ENCODE measurements around the gene CAPRIN1.
"Not testable (repeated sequence)": the region's sequence is repeated elsewhere in the genome, so short reads cannot be mapped to it uniquely, and the experiment has no call there.

CAPRIN1 gene

DNA sequence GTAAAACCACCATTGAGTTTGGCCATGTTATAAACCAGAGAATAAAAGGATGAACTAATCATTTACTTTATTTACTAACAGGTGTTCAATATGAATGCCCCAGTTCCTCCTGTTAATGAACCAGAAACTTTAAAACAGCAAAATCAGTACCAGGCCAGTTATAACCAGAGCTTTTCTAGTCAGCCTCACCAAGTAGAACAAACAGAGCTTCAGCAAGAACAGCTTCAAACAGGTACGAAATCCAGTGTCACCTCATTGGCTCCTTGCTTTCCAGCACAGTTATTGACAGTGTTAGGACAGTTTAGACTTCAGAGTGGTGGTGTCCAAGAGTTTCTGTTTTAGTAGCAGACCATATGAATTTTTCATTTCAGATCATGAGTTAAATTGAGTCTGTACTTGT is 40.3 kb downstream of the CAPRIN1 start:
- DNase-seq (ENCODE audit: low read depth), result no peak

DNA sequence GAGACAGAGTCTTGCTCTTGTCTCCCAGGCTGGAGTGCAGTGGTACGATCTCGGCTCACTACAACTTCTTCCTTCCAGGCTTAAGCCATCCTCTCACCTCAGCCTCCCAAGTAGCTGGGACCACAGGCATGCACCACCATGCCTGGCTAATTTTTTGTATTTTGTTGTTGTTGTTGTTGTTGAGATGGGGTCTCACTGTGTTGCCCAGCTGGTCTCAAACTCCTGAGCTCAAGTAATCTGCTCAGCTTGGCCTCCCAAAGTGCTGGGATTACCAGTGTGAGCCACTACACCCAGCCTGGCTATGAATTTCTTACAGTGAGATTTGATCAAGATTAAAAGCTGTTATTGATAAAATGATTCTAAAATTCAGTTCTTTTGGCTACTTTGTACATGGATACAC is 43.4 kb downstream of the CAPRIN1 start:
- DNase-seq (ENCODE audit: low read depth), result not testable (repeated sequence)

DNA sequence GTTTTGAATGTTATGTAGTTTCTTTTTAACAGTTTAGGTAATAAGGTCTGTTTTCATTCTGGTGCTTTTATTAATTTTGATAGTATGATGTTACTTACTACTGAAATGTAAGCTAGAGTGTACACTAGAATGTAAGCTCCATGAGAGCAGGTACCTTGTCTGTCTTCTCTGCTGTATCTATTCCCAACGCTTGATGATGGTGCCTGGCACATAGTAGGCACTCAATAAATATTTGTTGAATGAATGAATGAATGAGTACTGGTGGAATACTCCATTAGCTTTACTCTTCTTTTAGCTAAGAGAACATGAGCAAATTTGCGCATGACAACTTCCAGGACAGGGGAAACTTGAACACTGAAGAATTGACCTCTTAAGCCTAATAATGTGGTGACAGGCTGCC is 47.3 kb downstream of the CAPRIN1 start:
- DNase-seq (ENCODE audit: low read depth), result no peak

DNA sequence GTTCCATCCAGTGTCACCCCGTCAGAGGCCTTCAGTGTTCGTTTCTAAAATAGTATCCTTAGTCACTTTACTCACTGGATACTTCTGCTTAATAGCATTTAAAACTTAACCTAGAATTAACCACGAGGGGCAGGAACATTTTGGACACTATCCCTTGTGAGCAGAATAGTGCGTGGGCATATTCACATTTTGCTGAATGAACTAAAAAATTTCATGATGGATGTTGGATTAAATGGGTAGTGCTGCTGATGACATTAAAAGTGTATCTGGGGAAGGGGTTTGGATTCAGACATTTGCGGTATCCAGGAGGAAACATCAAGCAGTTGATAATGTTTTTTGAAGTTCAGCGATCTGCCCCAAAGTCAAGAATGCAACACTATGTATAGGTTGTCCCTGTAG is 53.1 kb downstream of the CAPRIN1 start:
- no peak for DNase-seq (ENCODE audit: low read depth)

DNA sequence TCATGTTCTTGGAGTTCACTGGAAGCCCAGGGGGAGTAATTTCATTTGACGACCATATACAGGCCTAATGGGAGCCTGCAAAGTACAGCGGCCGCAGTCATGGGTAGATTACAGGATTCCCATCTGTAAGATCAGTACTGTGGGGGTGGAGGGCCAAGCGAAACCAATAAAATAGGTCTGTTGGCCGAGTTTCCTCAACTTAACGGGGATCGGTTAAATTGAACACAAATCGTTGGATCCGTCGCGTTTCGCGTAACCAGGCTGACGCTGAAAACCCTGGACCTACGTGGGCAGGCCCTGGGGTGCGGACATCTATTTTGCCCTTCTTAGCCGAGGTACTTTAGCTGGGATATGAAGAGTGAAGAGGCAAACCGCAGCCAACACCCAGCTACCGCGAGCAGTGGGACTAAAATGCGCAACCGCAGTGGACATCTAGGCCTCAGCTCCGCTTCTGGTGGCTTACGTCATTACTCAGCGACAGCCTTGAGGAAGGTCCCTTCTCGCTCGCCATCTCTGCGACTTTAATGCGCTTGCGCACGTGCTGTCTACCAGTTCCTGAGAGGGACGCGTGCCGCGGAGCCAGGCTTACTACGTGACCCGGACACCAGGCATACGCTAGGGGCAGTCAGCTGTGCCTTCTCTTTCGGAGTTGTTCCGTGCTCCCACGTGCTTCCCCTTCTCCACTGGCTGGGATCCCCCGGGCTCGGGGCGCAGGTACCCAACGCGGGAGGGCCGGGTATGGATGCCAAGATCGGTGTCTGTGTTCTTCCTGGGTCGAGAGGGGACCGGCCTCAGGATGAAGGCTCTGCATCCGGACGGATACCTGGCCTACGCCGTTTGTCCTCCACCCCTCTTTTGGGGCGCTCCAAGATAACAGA is 53.8 kb downstream of the CAPRIN1 start, which contains the start of gene NAT10:
TSS of gene NAT10 (plus strand) at position 551 of the 878 bp plus-strand sequence. CDS start 2,597 bp downstream, outside the sequence.
- peak; percentile 96 for DNase-seq (ENCODE audit: low read depth)

DNA sequence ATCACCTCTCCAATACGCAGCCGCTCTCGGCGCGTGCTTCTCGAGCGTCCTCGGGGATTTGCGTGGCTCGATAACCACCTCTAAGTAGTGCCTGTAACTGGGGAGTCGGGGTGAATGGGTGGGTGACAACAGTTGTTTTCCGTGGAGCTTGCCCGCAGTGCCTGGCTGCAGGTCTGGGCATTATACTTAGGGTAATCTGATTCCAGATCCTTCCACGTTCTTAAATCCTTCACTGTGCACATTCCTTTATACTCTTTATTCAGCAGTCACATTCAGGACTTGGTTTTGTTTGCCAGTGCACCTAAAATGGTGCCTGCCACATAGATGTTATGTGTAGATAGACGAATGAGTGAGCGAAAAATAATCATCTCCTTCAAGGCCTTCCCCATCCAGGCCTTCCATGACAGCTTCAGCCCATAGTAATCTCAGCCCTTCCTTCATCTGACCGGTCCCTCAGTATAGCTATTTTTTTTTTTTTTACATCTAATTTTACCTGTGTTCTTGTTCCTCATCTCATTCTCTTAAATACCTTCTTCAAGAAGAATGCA is 54.5 kb downstream of the CAPRIN1 start:
- no peak for DNase-seq (ENCODE audit: low read depth)

DNA sequence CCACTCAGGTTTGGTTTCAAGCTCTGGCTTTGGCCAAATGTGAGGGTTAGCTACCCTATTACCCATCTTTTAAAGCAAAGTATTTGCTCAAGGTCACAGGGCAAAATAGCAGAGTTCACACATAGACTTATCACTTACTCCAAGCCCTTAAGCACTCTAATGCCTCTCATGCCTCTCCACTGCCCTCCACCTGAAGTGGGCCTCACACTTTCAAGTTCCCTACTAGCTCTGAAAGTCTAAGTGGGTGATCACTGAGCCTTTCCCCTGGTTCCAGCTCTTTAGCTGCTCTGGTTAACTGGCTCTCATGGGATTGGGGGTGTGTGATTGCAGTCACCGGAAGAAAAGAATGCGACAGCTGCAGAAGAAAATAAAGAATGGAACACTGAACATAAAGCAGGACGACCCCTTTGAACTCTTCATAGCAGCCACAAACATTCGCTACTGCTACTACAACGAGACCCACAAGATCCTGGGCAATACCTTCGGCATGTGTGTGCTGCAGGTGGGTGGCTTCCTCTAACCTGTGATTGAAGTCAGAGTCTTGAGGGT is 60.3 kb downstream of the CAPRIN1 start:
- no peak for DNase-seq (ENCODE audit: low read depth)

DNA sequence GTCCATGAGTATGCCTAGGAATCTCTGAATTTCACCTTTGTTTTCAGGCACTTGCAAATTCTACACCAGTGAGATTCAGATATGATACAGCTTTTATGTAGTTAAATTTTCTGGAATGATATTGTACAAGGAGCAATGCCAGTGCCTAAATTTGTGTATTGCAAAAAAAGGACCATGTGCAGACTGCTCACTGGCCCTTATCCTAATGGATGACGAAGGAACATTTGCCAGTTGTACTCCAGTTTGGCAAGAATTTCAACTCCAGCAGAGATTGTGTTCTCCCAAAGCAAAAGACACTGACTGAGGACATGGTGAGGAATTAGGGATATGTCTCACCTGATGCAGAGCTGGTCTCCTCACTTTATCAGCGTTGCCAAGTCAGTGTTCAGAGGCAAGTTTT is 62.5 kb downstream of the CAPRIN1 start:
- no peak for DNase-seq (ENCODE audit: low read depth)

DNA sequence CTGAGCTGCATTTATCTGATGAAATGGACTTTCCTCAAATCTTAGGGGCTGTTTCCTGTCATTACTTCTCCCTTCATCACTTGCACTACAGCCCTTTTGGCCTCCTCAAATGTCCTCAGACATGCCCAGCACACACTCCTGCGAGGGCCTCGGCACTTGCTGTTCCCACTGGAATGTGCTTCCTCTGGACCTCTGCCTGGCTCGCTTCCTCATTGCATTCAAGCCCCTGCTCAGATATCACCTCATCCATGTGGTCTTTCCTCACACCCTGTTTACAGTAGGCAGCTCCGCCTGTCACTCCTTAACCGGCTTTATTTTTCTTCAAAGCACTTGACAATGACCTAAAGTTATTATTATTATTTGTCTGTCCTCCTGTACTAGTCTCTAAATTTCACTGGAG is 62.9 kb downstream of the CAPRIN1 start:
- DNase-seq (ENCODE audit: low read depth), result no peak

DNA sequence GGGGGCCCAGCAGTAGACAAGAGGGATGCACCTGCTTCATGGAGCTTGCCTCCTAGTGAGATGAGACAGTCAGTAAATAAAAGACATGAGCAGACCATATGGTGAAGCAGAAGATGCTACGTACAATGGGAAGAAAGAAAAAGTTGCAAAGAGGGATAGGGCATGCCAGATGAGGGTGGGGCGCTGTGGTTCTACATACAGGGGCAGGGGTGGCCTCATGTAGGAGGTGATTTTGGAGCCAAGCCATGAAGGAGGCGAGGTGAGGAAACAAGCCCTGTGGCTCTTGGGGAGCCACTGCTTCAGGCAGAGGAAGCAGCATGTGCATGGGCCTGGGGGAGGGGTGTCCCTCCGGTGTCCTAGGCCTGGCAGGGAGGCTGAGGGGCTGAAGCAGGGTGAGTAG is 69.1 kb downstream of the CAPRIN1 start:
- no peak for DNase-seq (ENCODE audit: low read depth)

DNA sequence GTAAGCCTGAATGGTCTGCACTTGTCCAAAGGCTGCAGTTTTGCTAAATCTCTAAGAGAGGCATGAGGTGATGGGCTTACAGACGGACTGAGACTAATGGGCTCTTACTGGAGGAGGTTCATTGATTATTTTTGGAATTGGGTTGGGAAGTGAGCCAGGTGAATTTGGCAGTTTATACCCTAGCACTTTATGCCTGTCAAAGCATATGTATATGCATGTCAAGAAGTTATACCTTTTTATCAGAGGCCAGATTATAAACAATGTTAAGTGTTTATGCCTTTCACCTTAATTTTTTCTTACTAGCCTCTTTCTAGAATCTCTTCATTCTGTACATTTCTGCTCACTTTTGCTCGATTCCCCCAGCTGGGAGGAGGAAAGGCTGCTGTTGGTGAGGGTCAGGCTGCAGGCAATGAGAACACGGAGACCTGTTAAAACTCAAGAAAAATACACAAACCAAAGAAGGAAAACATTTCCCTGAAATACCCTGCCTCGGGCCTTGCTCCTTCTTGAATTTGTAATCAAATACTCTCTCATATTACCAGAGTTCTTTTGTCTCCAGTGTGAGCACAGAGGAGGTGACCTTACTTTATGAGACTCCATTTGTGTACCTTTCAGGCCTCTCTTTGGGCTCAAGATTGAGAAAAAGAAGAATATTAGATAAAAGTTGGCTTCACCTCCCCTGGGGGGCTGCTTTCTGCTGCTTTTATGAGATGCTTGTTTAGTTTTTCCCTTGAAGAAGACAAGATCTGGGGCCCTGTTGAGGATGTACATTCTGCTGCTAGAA is 73.5 kb downstream of the CAPRIN1 start:
- no peak for DNase-seq (ENCODE audit: low read depth)

DNA sequence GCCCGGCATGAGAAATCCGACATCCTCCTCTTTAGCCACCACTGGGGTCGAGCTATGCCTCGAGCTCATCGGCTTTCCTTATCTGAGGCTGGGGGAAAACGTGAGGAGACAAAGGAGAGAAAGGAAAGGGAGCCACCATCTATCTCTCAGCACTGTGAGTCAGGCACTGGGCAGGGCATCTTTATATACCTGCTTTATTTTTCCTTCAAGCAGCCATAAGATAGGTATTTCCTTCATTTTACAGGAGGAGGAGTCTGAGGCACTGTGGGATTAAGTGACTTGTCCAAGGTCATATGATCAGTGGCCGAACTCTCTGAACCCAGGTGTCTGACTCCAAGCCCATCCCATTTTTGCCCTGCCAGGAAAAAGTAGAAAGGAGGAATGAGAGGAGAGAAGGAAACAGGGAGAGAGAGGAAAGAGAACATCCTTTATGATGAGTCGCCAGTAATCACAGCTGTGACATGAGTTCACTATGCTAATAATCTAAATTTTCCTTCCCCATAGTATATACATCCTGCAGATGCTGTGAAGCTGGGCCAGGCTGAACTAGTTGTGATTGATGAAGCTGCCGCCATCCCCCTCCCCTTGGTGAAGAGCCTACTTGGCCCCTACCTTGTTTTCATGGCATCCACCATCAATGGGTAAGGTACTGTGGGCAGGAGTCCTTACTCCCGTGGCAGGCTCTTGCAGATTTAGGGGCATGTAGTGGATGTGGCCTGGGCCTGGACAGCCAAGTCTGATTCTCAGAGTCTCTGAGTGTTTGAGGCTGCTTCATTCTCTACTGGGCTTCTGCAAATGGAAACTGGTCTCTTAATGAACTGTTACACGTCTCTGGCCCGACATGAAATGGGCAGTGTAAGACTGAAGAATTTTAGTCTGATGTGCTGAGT is 75.7 kb downstream of the CAPRIN1 start:
- DNase-seq (ENCODE audit: low read depth), result no peak

DNA sequence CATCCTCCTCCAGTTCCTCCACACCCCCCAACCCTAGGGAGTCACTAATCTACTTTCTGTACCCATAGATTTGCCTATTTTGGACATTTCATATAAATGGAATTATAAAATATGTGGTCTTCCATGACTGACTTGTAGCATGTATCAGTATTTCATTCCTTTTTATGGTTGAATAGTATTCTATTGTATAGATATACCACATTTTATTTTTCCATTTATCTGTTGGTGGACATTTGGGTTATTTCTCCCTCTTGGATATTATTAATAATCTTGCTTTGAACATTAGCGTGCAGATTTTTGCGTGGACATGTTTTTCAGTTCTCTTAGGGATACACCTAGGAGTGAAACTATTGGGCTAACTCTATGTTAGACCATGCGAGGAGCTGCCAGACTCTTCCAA is 77.3 kb downstream of the CAPRIN1 start:
- no peak for DNase-seq (ENCODE audit: low read depth)

DNA sequence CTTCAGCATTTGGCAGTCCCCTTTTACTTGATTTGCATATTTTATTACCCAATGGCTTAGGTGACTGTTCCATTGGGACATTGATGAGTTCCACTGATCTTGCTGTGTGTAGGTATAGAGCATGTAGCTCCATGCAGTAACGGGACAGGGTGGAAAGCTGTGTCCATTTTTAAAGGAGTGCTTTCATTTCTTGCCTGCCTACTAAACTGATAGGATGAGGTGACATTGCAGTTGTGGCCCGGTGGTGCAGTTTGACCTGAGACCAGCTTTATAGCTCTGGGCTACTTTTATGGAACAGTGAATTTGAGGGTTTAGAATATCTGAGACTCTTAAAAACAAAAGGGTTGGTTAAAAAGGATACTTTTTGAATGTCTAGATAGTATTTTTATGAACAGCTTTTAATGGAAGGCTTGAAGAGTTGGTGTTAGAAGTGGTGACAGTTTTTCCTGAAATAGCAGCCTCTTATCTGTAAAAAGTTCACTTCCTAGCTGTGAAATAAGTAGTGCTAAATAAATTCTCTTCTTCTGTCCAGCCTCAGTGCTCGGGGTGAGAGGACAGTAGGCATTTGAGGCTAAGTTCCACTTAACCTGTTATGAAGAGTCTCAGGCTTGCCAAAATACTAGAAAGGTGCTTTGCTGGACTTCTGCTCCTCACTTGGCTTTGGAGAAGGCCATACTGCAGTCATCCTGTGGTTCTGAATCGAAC is 80.9 kb downstream of the CAPRIN1 start:
- DNase-seq (ENCODE audit: low read depth), result no peak

DNA sequence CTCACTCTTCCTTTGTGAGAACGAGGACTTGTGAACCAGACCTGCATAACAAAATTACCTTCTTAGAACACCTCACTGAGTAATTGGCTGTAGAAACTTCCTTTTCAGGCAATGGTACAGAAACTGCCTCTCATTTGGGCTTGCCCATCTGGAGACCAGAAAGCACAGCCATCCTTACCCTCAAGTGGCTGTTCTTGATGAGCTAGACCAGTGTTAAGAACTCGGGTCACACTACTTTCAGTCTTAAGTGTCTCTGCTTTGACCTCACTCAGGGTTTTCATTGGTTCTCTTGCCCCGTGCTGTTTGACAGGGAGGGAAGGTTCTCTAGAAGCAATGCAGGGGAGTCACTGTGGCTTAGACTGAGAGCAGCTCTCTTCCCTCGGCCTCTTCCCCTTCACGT is 83.2 kb downstream of the CAPRIN1 start:
- no peak for DNase-seq (ENCODE audit: low read depth)

DNA sequence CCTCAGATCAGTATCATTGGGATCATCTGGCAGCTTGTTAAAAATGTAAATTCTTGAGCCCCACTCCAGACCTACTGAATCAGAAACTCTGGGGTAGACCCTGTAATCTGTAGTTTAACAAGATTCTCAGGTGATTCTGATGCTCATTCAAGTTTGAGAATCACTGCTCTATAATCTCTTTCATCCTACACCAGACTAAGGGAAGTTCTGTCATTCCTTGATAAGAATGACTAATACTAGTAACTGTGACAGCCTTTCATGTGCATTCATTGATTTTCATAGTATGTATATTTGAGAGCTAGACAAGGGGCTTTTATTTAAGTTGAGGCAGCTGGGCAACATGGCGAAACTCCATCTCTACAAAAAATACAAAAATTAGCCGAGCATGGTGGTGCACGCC is 83.9 kb downstream of the CAPRIN1 start:
- DNase-seq (ENCODE audit: low read depth), result no peak

DNA sequence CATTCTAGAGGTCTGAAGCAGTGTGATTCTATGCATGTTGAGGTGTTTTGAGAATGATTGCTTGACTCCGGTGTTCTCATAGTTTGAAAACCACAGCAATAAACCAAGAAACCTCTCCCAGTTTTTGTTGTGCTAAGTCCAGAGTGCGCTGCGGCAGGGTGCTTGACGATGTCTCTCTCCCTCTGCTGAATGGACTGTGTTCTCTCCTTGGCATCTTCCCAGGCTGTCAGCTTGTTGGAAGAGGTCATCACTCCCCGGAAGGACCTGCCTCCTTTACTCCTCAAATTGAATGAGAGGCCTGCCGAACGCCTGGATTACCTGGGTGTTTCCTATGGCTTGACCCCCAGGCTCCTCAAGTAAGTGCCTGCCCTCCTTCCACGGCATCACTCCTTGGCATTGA is 84.9 kb downstream of the CAPRIN1 start:
- no peak for DNase-seq (ENCODE audit: low read depth)

DNA sequence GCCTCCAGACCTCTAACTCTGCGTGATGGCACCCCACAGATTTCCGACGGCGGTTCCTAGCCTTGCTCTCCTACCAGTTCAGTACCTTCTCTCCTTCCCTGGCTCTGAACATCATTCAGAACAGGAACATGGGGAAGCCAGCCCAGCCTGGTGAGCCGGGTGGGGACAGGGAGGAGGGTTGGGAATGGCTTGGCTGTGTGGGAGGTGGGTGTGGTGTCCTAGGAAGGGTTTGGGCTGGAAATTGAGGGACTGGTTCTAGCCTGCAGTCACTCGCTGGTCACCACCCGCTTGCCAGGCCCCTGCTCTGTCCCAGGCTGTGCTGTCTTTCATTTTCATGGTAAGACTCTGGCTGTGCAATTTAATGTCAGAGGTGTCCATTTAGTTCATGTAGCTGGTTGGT is 87.8 kb downstream of the CAPRIN1 start:
- DNase-seq (ENCODE audit: low read depth), result no peak

DNA sequence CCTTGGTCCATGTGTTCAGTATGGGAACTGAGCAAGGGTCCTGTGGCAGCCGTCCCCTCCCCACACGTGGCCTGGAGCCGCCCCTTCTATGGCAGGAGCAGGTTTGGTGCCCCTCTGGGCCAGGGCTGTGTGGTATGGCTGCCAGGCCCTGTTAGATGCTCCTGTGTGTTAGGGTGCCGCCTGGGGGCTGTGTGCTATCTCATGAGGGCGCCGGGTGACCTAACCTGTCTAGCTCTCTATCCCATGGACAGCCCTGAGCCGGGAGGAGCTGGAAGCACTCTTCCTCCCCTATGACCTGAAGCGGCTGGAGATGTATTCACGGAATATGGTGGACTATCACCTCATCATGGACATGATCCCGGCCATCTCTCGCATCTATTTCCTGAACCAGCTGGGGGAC is 88.6 kb downstream of the CAPRIN1 start:
- DNase-seq (ENCODE audit: low read depth), result no peak

DNA sequence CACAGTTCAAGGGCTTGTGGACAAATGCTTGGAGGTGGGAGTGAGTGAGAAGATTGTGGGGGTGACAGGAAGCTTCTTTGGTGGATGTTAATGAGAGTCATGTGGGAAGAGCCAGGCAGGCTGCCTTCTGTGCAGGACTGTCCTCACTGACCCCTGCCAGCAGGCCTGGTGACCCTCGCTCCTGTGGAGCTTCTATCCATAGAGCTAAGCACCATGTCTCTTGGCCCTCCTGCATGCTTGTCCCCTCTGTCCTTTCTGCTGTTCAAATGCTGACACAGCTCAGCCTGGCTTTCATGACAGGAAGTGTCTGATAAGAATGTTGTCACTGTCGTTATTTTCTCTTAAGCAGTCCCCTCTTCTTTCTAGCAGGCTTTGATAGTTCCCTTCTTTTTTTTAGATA is 91.5 kb downstream of the CAPRIN1 start:
- DNase-seq (ENCODE audit: low read depth), result no peak

DNA sequence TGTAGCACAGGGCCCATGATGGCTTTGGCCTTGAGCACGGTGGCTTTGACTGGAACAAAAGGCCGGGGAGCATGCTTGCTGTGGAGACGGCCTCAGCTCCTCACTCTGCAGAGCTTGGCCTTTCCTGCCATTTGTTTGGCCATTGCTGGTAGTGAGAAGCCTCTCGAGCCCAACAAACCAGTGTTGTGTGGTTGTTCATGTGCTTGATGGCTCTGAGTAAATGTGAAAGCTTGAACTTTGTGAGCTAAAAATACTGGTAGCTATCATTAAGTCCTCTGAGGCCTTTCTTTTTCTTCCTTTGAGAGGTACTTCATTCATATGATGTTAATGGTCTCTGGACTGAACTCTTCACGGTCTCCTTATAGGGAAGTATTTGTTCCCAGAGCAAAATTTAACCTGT is 93.5 kb downstream of the CAPRIN1 start:
- DNase-seq (ENCODE audit: low read depth), result no peak
